Parathyroid adenoma (tissue), 2 donors: ENCODE data around the gene TM2D3.

Experiments
- H2AFZ ChIP-seq: fragments of 300-600 bp; sonication (generic); one replicate; pipeline ENCODE4 v1.7.0; 2017; ENCODE audit warnings: antibody characterized with exemption, mild to moderate bottlenecking
- H3K27ac ChIP-seq: fragments of 300-600 bp; sonication (generic); one replicate; pipeline ENCODE4 v1.7.0; 2017
- H3K27me3 ChIP-seq: fragments of 300-600 bp; sonication (generic); one replicate; pipeline ENCODE4 v1.7.0; 2017; ENCODE audit warnings: low read length; ENCODE audit not compliant: control insufficient read depth, insufficient read depth
- H3K36me3 ChIP-seq: fragments of 300-600 bp; sonication (generic); one replicate; pipeline ENCODE4 v1.7.0; 2017; ENCODE audit warnings: low read length; ENCODE audit not compliant: control insufficient read depth, insufficient read depth
- H3K4me1 ChIP-seq: fragments of 300-600 bp; sonication (generic); one replicate; pipeline ENCODE4 v1.7.0; 2017; ENCODE audit warnings: control low read depth
- H3K4me2 ChIP-seq: fragments of 300-600 bp; sonication (generic); one replicate; pipeline ENCODE4 v1.7.0; 2017; ENCODE audit warnings: low read length
- H3K4me3 ChIP-seq: fragments of 300-600 bp; sonication (generic); one replicate; pipeline ENCODE4 v1.7.0; 2017; ENCODE audit warnings: low read depth, low read length
- H3K79me2 ChIP-seq: fragments of 300-600 bp; sonication (generic); one replicate; pipeline ENCODE4 v1.7.0; 2017; ENCODE audit warnings: control low read depth
- H3K9ac ChIP-seq: fragments of 300-600 bp; sonication (generic); one replicate; pipeline ENCODE4 v1.7.0; 2017; ENCODE audit warnings: mild to moderate bottlenecking
- H3K9me3 ChIP-seq: fragments of 300-600 bp; sonication (generic); one replicate; pipeline ENCODE4 v1.7.0; 2017; ENCODE audit warnings: low read length; ENCODE audit not compliant: control insufficient read depth
- TF ChIP-seq, protein P1 (sequence below): fragments of 300-600 bp; sonication (generic); IDR thresholded peaks from one replicate; pipeline ENCODE4 v1.7.0; 2017; ENCODE audit warnings: antibody characterized with exemption, mild to moderate bottlenecking
- donor health status: primary hyperparathyroidism.

Gene TM2D3

DNA sequence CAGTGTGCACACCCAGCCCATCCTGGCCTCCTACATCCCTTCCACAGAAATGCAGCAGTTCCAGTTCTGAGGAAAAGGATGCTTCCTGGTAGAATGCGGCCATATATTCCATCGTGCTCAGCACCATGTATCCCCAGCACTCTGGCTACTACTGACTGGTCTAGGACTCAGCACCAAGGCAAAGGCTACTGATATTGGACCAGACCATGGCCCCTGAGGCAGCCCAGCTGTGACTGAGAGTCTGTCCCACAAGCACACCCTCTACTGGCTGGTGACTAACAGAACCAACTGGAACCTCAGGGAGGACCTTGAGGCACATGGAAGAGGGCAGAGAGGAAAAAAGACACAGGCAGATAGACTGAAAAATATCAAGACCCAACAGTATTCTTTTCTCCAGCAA is 42.1 kb upstream of the TM2D3 start:
- Histone ChIP-seq H3K4me1 (no peaks in the 10 kb centered on the region), H3K27ac (no peak overlapping the region), H3K4me3 (no peak overlapping the region), H3K36me3 (no peaks in the 10 kb centered on the region), H3K9me3 (no peaks in the 10 kb centered on the region), H2AFZ (no peak overlapping the region), H3K27me3 (no peaks in the 10 kb centered on the region), H3K79me2 (no peaks in the 10 kb centered on the region), H3K4me2 (no peak overlapping the region), H3K9ac (no peak overlapping the region)
- TF ChIP-seq, protein P1, sequence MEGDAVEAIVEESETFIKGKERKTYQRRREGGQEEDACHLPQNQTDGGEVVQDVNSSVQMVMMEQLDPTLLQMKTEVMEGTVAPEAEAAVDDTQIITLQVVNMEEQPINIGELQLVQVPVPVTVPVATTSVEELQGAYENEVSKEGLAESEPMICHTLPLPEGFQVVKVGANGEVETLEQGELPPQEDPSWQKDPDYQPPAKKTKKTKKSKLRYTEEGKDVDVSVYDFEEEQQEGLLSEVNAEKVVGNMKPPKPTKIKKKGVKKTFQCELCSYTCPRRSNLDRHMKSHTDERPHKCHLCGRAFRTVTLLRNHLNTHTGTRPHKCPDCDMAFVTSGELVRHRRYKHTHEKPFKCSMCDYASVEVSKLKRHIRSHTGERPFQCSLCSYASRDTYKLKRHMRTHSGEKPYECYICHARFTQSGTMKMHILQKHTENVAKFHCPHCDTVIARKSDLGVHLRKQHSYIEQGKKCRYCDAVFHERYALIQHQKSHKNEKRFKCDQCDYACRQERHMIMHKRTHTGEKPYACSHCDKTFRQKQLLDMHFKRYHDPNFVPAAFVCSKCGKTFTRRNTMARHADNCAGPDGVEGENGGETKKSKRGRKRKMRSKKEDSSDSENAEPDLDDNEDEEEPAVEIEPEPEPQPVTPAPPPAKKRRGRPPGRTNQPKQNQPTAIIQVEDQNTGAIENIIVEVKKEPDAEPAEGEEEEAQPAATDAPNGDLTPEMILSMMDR: no peak

DNA sequence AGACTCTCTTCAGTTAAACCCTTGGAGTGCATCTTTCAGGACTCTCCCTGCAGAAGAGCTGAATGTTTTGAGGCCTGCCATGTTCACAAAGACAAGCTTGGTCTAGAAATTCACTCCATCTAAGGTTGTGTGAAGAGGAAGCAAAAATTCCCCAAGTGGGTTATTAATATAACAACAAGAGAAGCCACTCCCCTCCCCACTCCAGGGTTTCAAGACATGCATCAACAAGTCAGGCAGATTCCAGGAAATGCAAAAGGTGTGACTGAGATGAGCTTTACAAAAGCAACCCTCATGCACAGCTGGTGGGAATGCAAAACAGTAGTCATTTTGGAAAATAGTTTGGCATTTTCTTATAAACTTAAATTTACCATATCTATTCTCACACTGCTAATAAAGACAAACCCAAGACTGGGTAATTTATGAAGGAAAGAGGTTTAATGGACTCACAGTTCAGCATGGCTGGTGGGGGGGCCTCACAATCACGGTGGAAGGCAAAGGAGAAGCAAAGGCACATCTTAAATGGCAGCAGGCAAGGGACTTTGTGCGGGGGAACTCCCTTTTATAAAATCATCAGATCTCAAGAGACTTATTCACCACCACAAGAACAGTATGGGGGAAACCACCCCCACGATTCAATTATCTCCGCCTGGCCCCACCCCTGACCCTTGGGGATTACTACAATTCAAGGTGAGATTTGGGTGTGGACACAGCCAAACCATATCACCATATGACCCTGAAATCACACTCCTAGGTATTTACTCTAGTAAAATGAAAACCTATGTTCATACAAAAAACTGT is 40.8 kb upstream of the TM2D3 start:
- Histone ChIP-seq H2AFZ (no peak overlapping the region), H3K9ac (no peak overlapping the region), H3K9me3 (no peaks in the 10 kb centered on the region), H3K4me2 (no peak overlapping the region), H3K27me3 (no peaks in the 10 kb centered on the region), H3K36me3 (no peaks in the 10 kb centered on the region), H3K79me2 (no peaks in the 10 kb centered on the region), H3K4me1 (no peaks in the 10 kb centered on the region), H3K27ac (no peak overlapping the region), H3K4me3 (no peak overlapping the region)
- TF ChIP-seq, protein P1: no peak

DNA sequence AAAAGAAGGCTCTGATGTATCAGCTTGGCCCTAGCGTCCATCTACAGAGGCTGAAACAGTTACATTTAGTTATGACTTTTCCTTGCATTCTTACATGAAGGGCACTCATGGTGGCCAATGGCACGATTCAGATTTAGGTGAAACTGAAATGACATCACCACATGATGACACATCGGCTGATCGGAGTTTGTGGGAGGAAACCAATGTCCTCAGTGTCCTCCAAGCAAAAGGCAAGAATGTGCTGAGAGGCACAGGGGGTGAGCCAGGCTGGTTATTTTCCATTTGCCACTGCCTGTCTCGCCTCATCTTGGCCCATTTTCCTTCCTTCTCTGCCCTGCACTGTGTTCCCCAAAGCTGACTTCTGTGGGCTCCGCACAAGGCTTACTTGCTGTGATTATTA is 37.7 kb upstream of the TM2D3 start:
- no peak overlapping the region for H3K9ac ChIP-seq
- TF ChIP-seq, protein P1: no peak
- no peak overlapping the region for H3K4me3 ChIP-seq
- no peaks in the 10 kb centered on the region for H3K79me2 ChIP-seq
- no peak overlapping the region for H2AFZ ChIP-seq
- H3K27me3 ChIP-seq: no peaks in the 10 kb centered on the region
- no peak overlapping the region for H3K27ac ChIP-seq
- no peaks in the 10 kb centered on the region for H3K4me1 ChIP-seq
- H3K4me2 ChIP-seq: no peak overlapping the region
- no peaks in the 10 kb centered on the region for H3K9me3 ChIP-seq
- no peaks in the 10 kb centered on the region for H3K36me3 ChIP-seq

DNA sequence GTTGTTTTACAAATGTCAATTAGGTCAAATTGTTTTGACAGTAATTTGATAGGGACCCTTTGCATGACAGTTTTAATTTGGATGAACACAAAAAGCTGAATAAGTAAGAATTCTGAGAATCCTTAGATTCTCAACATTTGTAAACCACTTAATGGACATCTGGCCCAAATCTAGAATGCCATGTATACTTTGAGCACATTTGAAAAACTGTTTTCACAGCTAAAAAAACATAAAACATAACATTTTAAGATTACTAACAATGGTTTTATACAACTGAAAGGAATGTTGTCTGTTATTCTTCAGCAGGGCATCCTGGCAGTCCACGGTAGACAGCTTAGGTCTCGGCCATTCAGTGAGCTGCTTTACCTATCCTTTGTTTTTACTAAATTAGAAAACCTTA is 34.5 kb upstream of the TM2D3 start:
- Histone ChIP-seq H3K36me3 (no peaks in the 10 kb centered on the region), H3K9ac (no peak overlapping the region), H3K27ac (no peak overlapping the region)

More for the DNA sequence above, 34.5 kb upstream of the TM2D3 start:
- H2AFZ ChIP-seq: no peak overlapping the region
- no peak overlapping the region for H3K4me2 ChIP-seq
- no peak overlapping the region for H3K4me3 ChIP-seq
- H3K79me2 ChIP-seq: no peaks in the 10 kb centered on the region
- no peaks in the 10 kb centered on the region for H3K27me3 ChIP-seq
- H3K9me3 ChIP-seq: no peaks in the 10 kb centered on the region
- no peaks in the 10 kb centered on the region for H3K4me1 ChIP-seq
- TF ChIP-seq, protein P1: no peak
